ENCODE data around the gene CHGA. TPM values are rescaled to one million over a fixed set of nuclear protein-coding genes. Genes with fewer than 3 reads are reported as not detected.

The CHGA gene
- total and polyA plus RNA-seq, 2 of the 13 experiments (the other 11 are each of a cell fraction or from before 2014, with no cell fraction given): not detected

DNA sequence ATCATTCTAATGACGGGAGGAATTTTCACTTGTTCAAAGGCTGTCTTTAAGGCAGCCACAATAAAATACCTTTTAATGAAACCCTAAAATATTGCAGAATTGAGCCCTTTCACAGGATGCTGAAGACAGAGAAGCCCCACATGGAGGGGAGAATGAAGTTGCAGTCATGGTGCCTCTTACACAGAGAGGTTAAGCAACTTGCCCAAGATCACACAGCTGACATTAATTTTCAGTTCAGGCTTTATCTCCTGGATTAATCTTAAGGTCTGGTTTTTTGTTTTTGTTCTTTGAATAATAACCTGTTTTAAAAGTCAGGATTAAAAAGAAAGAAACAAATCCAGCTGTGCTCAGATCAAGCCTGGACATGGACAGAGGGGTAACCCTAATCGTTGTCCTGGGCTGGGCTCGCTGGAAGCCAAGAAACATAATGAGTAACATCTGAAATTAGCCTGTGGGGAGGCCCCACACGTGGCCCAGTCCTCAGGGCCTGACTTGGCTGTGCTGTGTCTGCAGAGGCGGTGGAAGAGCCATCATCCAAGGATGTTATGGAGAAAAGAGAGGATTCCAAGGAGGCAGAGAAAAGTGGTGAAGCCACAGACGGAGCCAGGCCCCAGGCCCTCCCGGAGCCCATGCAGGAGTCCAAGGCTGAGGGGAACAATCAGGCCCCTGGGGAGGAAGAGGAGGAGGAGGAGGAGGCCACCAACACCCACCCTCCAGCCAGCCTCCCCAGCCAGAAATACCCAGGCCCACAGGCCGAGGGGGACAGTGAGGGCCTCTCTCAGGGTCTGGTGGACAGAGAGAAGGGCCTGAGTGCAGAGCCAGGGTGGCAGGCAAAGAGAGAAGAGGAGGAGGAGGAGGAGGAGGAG is 8.0 kb downstream of the CHGA start (continued):
- TF ChIP-seq, protein P1, sequence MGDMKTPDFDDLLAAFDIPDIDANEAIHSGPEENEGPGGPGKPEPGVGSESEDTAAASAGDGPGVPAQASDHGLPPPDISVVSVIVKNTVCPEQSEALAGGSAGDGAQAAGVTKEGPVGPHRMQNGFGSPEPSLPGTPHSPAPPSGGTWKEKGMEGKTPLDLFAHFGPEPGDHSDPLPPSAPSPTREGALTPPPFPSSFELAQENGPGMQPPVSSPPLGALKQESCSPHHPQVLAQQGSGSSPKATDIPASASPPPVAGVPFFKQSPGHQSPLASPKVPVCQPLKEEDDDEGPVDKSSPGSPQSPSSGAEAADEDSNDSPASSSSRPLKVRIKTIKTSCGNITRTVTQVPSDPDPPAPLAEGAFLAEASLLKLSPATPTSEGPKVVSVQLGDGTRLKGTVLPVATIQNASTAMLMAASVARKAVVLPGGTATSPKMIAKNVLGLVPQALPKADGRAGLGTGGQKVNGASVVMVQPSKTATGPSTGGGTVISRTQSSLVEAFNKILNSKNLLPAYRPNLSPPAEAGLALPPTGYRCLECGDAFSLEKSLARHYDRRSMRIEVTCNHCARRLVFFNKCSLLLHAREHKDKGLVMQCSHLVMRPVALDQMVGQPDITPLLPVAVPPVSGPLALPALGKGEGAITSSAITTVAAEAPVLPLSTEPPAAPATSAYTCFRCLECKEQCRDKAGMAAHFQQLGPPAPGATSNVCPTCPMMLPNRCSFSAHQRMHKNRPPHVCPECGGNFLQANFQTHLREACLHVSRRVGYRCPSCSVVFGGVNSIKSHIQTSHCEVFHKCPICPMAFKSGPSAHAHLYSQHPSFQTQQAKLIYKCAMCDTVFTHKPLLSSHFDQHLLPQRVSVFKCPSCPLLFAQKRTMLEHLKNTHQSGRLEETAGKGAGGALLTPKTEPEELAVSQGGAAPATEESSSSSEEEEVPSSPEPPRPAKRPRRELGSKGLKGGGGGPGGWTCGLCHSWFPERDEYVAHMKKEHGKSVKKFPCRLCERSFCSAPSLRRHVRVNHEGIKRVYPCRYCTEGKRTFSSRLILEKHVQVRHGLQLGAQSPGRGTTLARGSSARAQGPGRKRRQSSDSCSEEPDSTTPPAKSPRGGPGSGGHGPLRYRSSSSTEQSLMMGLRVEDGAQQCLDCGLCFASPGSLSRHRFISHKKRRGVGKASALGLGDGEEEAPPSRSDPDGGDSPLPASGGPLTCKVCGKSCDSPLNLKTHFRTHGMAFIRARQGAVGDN (CRISPR knock-in tag; IDR thresholded peaks at IDR 0.05): no peak
- TF ChIP-seq, protein P2, sequence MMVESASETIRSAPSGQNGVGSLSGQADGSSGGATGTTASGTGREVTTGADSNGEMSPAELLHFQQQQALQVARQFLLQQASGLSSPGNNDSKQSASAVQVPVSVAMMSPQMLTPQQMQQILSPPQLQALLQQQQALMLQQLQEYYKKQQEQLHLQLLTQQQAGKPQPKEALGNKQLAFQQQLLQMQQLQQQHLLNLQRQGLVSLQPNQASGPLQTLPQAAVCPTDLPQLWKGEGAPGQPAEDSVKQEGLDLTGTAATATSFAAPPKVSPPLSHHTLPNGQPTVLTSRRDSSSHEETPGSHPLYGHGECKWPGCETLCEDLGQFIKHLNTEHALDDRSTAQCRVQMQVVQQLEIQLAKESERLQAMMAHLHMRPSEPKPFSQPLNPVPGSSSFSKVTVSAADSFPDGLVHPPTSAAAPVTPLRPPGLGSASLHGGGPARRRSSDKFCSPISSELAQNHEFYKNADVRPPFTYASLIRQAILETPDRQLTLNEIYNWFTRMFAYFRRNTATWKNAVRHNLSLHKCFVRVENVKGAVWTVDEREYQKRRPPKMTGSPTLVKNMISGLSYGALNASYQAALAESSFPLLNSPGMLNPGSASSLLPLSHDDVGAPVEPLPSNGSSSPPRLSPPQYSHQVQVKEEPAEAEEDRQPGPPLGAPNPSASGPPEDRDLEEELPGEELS (CRISPR knock-in tag; IDR thresholded peaks at IDR 0.05): no peak
- TF ChIP-seq RFX5 (IDR thresholded peaks at IDR 0.05; ENCODE audit: low read depth, low read length): no peak
- TF ChIP-seq, protein P3, sequence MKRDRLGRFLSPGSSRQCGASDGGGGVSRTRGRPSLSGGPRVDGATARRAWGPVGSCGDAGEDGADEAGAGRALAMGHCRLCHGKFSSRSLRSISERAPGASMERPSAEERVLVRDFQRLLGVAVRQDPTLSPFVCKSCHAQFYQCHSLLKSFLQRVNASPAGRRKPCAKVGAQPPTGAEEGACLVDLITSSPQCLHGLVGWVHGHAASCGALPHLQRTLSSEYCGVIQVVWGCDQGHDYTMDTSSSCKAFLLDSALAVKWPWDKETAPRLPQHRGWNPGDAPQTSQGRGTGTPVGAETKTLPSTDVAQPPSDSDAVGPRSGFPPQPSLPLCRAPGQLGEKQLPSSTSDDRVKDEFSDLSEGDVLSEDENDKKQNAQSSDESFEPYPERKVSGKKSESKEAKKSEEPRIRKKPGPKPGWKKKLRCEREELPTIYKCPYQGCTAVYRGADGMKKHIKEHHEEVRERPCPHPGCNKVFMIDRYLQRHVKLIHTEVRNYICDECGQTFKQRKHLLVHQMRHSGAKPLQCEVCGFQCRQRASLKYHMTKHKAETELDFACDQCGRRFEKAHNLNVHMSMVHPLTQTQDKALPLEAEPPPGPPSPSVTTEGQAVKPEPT (CRISPR knock-in tag; IDR thresholded peaks at IDR 0.05; ENCODE audit: low read depth): no peak
